K562 (cell line): ENCODE results near the gene CFAP54. TPM values are rescaled to one million over a fixed set of nuclear protein-coding genes. Genes with fewer than 3 reads are reported as not detected.
A peak's percentile ranks its signal among the peaks of the same experiment; 100 is the strongest.

Experiments used
- BRCA1 ChIP-seq, 2 experiments: fragments of 450-650 bp in 1 of 2; sonication (generic) in 1 of 2; formaldehyde crosslinking in 1 of 2; IDR thresholded peaks; 2 replicates each; pipeline versions ENCODE4 v1.5.0 to v1.6.1; 2017 to 2020; ENCODE audit warnings: mild to moderate bottlenecking in 1 of 2, missing genetic modification reagents in 1 of 2
- ESRRA ChIP-seq: fragments of 450-650 bp; IDR thresholded peaks from 2 replicates; pipeline ENCODE4 v1.6.1; 2014; ENCODE audit warnings: low read depth, mild to moderate bottlenecking, moderate library complexity, borderline replicate concordance
- FOSL1 ChIP-seq: fragments of 200-800 bp; sonication (Bioruptor generic); conservative IDR thresholded peaks from 2 replicates; pipeline ENCODE4 v1.6.1; 2016; ENCODE audit warnings: missing genetic modification characterization, missing compliant biosample characterization
- FOXA3 ChIP-seq, 2 experiments: fragments of 450-650 bp in 1 of 2; sonication (generic) in 1 of 2; formaldehyde crosslinking; IDR thresholded peaks in 1 of 2; conservative IDR thresholded peaks in 1 of 2; 2 replicates each; pipeline versions ENCODE4 v1.4.0 to v1.8.0; 2020 to 2022; ENCODE audit warnings: mild to moderate bottlenecking in 2 of 2, missing genetic modification reagents in 1 of 2
- HNRNPK ChIP-seq: fragments of 200-400 bp; formaldehyde crosslinking; IDR thresholded peaks from one replicate; pipeline ENCODE4 v1.6.1; 2018; ENCODE audit warnings: mild to moderate bottlenecking, low read depth, low read length; ENCODE audit not compliant: poor library complexity, severe bottlenecking
- KLF6 ChIP-seq: fragments of 250-450 bp; sonication (Bioruptor Pico); IDR thresholded peaks from 2 replicates; pipeline ENCODE4 v1.4.0; 2020; ENCODE audit warnings: mild to moderate bottlenecking, moderate library complexity, borderline replicate concordance
- MLLT1 ChIP-seq, 2 experiments: fragments of 450-650 bp; IDR thresholded peaks; 2 replicates each; pipeline ENCODE4 v1.6.1; 2016
- MXD1 ChIP-seq: fragments of 250-450 bp; sonication (Bioruptor Pico); IDR thresholded peaks from 2 replicates; pipeline ENCODE4 v1.8.0; 2021; ENCODE audit warnings: borderline replicate concordance, mild to moderate bottlenecking, moderate library complexity; ENCODE audit not compliant: poor library complexity, severe bottlenecking
- NFE2 ChIP-seq: IDR thresholded peaks from 2 replicates; pipeline ENCODE4 v1.6.1; 2014; ENCODE audit warnings: antibody characterized with exemption, low read depth
- POLR2H ChIP-seq: IDR thresholded peaks from 2 replicates; pipeline ENCODE4 v1.6.1; 2016; ENCODE audit warnings: missing genetic modification characterization, low read depth, mild to moderate bottlenecking, control low read depth, missing compliant biosample characterization, moderate library complexity
- TARDBP ChIP-seq: fragments of 450-650 bp; IDR thresholded peaks from 2 replicates; pipeline ENCODE4 v1.6.1; 2016
- TCF3 ChIP-seq: sonication (generic); formaldehyde crosslinking; IDR thresholded peaks from 2 replicates; pipeline ENCODE4 v1.4.0; 2020; ENCODE audit warnings: mild to moderate bottlenecking, missing genetic modification reagents
- TGIF2 ChIP-seq: sonication (generic); formaldehyde crosslinking; IDR thresholded peaks from 2 replicates; pipeline ENCODE4 v1.8.1; 2022; ENCODE audit warnings: mild to moderate bottlenecking, missing genetic modification reagents, moderate library complexity
- TSC22D4 ChIP-seq: fragments of 450-650 bp; IDR thresholded peaks from 2 replicates; pipeline ENCODE4 v1.6.1; 2016; ENCODE audit warnings: missing genetic modification characterization, missing biosample characterization, control low read depth
- UBTF ChIP-seq, 2 experiments: IDR thresholded peaks; 2 replicates each; pipeline ENCODE4 v1.6.1; 2012; ENCODE audit warnings: improper control_type of control experiment in 2 of 2, low read depth in 2 of 2, low read length in 2 of 2, borderline replicate concordance in 1 of 2
- XRCC4 ChIP-seq: IDR thresholded peaks from one replicate; pipeline ENCODE4 v1.6.1; 2011; ENCODE audit not compliant: insufficient read depth, insufficient read length; ENCODE audit errors: extremely low read depth
- ZNF586 ChIP-seq: fragments of 450-650 bp; formaldehyde crosslinking; conservative IDR thresholded peaks from 2 replicates; pipeline ENCODE4 v1.4.0; 2020; ENCODE audit warnings: mild to moderate bottlenecking, moderate library complexity
- polyA plus RNA-seq, 8 experiments: library from polyadenylated mRNA; depleted of rRNA in 4 of 8; stranded (reverse) in 5 of 8; unstranded in 3 of 8; fragments of >200 nt; fragmentation: Nextera tagmentation in 2 of 8; fragmentation: Illumina TruSeq in 1 of 8; extraction: Ambion mirVana in 2 of 8; extraction: Trizol in 1 of 8; gene quantifications; 2 replicates each; pipeline versions ENCODE4 v1.2.1 to v1.2.3, GENCODE V29; 2011 to 2014; ENCODE audit warnings: inconsistent platforms in 1 of 8, missing spikeins in 1 of 8
- total RNA-seq, 7 experiments: library from RNA; depleted of rRNA in 6 of 7; stranded (reverse); fragments of >200 nt in 6 of 7; fragmentation: Illumina TruSeq in 2 of 7; extraction: Trizol in 2 of 7; gene quantifications; 2 replicates each; pipeline versions ENCODE4 v1.2.1 to v1.2.3, GENCODE V29; 2011 to 2021; ENCODE audit warnings: low replicate concordance in 1 of 7

Gene CFAP54
- total and polyA plus RNA-seq, 9 of the 15 experiments (the other 6 are each of a cell fraction or from before 2014, with no cell fraction given): 0.03 to 0.23 (median 0.10) TPM; not detected in 3

- 0 out of 2 replicates have a peak, but pooled peaks have one; percentile 15 for TF ChIP-seq POLR2H (tag)
- no peak for TF ChIP-seq ZNF586 (CRISPR knock-in tag)
- no peak for TF ChIP-seq ESRRA
- no peak for TF ChIP-seq FOXA3 (CRISPR knock-in tag; conservative IDR thresholded peaks at IDR 0.05 in 1 of 2, IDR thresholded peaks at IDR 0.05 in 1 of 2)
- TF ChIP-seq XRCC4: no peak
- no peak for TF ChIP-seq TGIF2 (CRISPR knock-in tag)
- no peak for TF ChIP-seq HNRNPK
- TF ChIP-seq KLF6 (CRISPR knock-in tag): no peak
- no peak for TF ChIP-seq TCF3 (CRISPR knock-in tag)
- TF ChIP-seq UBTF (IDR thresholded peaks at IDR 0.05; ENCODE audit: borderline replicate concordance in 1 of 2, low read depth in 2 of 2, low read length in 2 of 2): no peak
- no peak for TF ChIP-seq MXD1
- TF ChIP-seq NFE2: peak; percentile 23; the same call in 1 of the 2 replicates
- no peak for TF ChIP-seq MLLT1 (IDR thresholded peaks at IDR 0.05)
- no peak for TF ChIP-seq TARDBP
- TF ChIP-seq BRCA1 (IDR thresholded peaks at IDR 0.05): no peak
- no peak for TF ChIP-seq BRCA1 (CRISPR knock-in tag; IDR thresholded peaks at IDR 0.05)
- TF ChIP-seq FOSL1: no peak
- TF ChIP-seq TSC22D4: no peak
These were observed 27.4 kb downstream of the CFAP54 start (continued) for GRCh38 chr12:96516472-96517430.
